GM12892 (cell line): ENCODE results near the gene EML6.

Source experiments
- POLR2A ChIP-seq: IDR thresholded peaks from 2 replicates; pipeline ENCODE4 v1.6.1; 2011; ENCODE audit warnings: low read depth, low read length, control low read depth
- POLR2AphosphoS5 ChIP-seq: IDR thresholded peaks from 2 replicates; pipeline ENCODE4 v1.6.1; 2011; ENCODE audit warnings: low read depth, low read length, control low read depth

- no peak for TF ChIP-seq POLR2A
- no peak for TF ChIP-seq POLR2AphosphoS5
Measured at GRCh38 chr2:54862229-54862628, 138.8 kb downstream of the EML6 start.
